Measurements from ENCODE around the gene RIPOR2. TPM values are rescaled to one million over a fixed set of nuclear protein-coding genes. Genes with fewer than 3 reads are reported as not detected.

The RIPOR2 gene
- total and polyA plus RNA-seq, 4 donors: 1.6 to 10.9 (median 3.7) TPM

DNA sequence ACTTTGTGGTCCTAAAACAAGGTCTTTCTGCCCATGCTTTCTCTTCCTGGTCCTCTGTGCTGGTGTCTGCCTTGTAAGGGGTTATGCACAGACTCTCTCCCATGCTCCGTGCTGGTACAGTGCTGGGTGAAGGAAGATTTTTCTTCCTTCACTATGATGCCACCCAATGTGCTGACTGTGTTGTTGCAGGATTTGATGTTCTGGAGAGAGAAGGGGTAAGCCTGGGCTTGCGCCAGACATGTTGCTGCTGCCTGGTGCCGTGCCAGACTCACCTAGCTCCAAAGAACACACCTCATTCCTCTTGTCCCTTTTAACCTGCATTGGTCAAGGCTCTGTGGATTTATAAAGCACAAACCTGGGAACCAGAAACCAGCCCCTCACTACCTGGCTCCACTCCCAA, 108.6 kb downstream of the RIPOR2 start:
- Histone ChIP-seq H3K36me3 (ENCODE audit: control insufficient read depth in 4 of 4, insufficient read depth in 3 of 4, low read depth in 1 of 4, low read length in 3 of 4) (no peaks in the 10 kb centered on the region), H3K27ac (ENCODE audit: low read depth in 1 of 2, low read length in 2 of 2) (no peak overlapping the region), H3K27me3 (ENCODE audit: control insufficient read depth in 4 of 4, insufficient read depth in 4 of 4, low read length in 3 of 4) (no peaks in the 10 kb centered on the region), H3K4me1 (ENCODE audit: control insufficient read depth in 4 of 4, insufficient read depth in 4 of 4, low read length in 3 of 4) (no peaks in the 10 kb centered on the region), H3K9me3 (ENCODE audit: control insufficient read depth in 4 of 4, low read length in 3 of 4) (no peaks in the 10 kb centered on the region), H3K4me3 (ENCODE audit: low read depth in 1 of 3, low read length in 3 of 3) (no peak overlapping the region), H3K9ac (ENCODE audit: low read depth in 1 of 2, low read length in 2 of 2) (no peak overlapping the region)
- DNase-seq (ENCODE audit: low spot score): no peak
- TF ChIP-seq JUND (IDR thresholded peaks at IDR 0.05) (no peak), YY1 (IDR thresholded peaks at IDR 0.05) (no peak), SP1 (IDR thresholded peaks at IDR 0.05) (no peak), RXRA (IDR thresholded peaks at IDR 0.05) (no peak), TAF1 (conservative IDR thresholded peaks at IDR 0.05) (no peak), FOXA2 (IDR thresholded peaks at IDR 0.05) (no peak), HNF4A (conservative IDR thresholded peaks at IDR 0.05) (no peak), NR2F2 (IDR thresholded peaks at IDR 0.05) (no peak), FOXA1 (IDR thresholded peaks at IDR 0.05) (no peak), HNF4G (IDR thresholded peaks at IDR 0.05) (no peak), EGR1 (IDR thresholded peaks at IDR 0.05; ENCODE audit: low read depth in 2 of 2) (no peak), GABPA (IDR thresholded peaks at IDR 0.05 in 1 of 2, conservative IDR thresholded peaks at IDR 0.05 in 1 of 2) (no peak), RAD21 (IDR thresholded peaks at IDR 0.05) (no peak)
- TF ChIP-seq, protein P1, sequence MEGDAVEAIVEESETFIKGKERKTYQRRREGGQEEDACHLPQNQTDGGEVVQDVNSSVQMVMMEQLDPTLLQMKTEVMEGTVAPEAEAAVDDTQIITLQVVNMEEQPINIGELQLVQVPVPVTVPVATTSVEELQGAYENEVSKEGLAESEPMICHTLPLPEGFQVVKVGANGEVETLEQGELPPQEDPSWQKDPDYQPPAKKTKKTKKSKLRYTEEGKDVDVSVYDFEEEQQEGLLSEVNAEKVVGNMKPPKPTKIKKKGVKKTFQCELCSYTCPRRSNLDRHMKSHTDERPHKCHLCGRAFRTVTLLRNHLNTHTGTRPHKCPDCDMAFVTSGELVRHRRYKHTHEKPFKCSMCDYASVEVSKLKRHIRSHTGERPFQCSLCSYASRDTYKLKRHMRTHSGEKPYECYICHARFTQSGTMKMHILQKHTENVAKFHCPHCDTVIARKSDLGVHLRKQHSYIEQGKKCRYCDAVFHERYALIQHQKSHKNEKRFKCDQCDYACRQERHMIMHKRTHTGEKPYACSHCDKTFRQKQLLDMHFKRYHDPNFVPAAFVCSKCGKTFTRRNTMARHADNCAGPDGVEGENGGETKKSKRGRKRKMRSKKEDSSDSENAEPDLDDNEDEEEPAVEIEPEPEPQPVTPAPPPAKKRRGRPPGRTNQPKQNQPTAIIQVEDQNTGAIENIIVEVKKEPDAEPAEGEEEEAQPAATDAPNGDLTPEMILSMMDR (IDR thresholded peaks at IDR 0.05; ENCODE audit: low read depth, low read length, missing input control): no peak
- TF ChIP-seq, protein P2, sequence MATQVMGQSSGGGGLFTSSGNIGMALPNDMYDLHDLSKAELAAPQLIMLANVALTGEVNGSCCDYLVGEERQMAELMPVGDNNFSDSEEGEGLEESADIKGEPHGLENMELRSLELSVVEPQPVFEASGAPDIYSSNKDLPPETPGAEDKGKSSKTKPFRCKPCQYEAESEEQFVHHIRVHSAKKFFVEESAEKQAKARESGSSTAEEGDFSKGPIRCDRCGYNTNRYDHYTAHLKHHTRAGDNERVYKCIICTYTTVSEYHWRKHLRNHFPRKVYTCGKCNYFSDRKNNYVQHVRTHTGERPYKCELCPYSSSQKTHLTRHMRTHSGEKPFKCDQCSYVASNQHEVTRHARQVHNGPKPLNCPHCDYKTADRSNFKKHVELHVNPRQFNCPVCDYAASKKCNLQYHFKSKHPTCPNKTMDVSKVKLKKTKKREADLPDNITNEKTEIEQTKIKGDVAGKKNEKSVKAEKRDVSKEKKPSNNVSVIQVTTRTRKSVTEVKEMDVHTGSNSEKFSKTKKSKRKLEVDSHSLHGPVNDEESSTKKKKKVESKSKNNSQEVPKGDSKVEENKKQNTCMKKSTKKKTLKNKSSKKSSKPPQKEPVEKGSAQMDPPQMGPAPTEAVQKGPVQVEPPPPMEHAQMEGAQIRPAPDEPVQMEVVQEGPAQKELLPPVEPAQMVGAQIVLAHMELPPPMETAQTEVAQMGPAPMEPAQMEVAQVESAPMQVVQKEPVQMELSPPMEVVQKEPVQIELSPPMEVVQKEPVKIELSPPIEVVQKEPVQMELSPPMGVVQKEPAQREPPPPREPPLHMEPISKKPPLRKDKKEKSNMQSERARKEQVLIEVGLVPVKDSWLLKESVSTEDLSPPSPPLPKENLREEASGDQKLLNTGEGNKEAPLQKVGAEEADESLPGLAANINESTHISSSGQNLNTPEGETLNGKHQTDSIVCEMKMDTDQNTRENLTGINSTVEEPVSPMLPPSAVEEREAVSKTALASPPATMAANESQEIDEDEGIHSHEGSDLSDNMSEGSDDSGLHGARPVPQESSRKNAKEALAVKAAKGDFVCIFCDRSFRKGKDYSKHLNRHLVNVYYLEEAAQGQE (IDR thresholded peaks at IDR 0.05): no peak
- TF ChIP-seq, protein P3, sequence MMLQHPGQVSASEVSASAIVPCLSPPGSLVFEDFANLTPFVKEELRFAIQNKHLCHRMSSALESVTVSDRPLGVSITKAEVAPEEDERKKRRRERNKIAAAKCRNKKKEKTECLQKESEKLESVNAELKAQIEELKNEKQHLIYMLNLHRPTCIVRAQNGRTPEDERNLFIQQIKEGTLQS (IDR thresholded peaks at IDR 0.05): no peak
- TF ChIP-seq, protein P4, sequence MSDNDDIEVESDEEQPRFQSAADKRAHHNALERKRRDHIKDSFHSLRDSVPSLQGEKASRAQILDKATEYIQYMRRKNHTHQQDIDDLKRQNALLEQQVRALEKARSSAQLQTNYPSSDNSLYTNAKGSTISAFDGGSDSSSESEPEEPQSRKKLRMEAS (IDR thresholded peaks at IDR 0.05): no peak
- WGBS: 88% methylated on average over 3 of the region's 3 CpGs

DNA sequence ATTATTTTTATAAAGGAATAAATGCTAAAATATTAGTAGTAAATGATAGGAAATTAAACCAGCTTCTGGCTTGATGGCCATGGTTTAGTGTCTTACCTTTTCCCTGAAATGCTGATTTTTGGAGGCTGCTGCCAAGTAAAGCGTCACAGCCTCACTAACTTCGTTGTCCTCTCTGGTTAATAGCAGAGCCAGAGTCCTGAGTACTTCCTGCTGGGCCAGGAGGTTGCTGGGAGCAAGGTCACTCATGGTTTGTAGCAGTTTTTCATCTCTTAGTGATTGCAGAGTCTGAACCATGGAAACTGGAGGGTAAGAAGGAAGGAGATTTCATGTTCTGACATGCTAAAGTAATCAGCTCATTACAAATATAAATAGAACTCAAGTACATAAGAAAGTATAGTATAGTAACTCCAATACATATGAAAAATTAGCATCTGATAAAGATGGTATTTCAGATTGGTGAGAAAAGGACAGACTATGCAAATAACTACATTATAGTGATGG, 110.6 kb downstream of the RIPOR2 start:
- TF ChIP-seq HNF4A (conservative IDR thresholded peaks at IDR 0.05) (no peak), GABPA (IDR thresholded peaks at IDR 0.05 in 1 of 2, conservative IDR thresholded peaks at IDR 0.05 in 1 of 2) (no peak), EGR1 (IDR thresholded peaks at IDR 0.05; ENCODE audit: low read depth in 2 of 2) (no peak), TAF1 (conservative IDR thresholded peaks at IDR 0.05) (no peak), FOXA1 (IDR thresholded peaks at IDR 0.05) (no peak), NR2F2 (IDR thresholded peaks at IDR 0.05) (no peak), JUND (IDR thresholded peaks at IDR 0.05) (no peak)
- TF ChIP-seq, protein P4 (IDR thresholded peaks at IDR 0.05): no peak
- TF ChIP-seq, protein P3 (IDR thresholded peaks at IDR 0.05): no peak
- TF ChIP-seq, protein P5, sequence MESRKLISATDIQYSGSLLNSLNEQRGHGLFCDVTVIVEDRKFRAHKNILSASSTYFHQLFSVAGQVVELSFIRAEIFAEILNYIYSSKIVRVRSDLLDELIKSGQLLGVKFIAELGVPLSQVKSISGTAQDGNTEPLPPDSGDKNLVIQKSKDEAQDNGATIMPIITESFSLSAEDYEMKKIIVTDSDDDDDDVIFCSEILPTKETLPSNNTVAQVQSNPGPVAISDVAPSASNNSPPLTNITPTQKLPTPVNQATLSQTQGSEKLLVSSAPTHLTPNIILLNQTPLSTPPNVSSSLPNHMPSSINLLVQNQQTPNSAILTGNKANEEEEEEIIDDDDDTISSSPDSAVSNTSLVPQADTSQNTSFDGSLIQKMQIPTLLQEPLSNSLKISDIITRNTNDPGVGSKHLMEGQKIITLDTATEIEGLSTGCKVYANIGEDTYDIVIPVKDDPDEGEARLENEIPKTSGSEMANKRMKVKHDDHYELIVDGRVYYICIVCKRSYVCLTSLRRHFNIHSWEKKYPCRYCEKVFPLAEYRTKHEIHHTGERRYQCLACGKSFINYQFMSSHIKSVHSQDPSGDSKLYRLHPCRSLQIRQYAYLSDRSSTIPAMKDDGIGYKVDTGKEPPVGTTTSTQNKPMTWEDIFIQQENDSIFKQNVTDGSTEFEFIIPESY (IDR thresholded peaks at IDR 0.05): no peak
- no peak overlapping the region for H3K4me3 ChIP-seq (ENCODE audit: low read depth in 1 of 3, low read length in 3 of 3)
- H3K27ac ChIP-seq (ENCODE audit: low read depth in 1 of 2, low read length in 2 of 2): no peak overlapping the region
- WGBS: 61% methylated on average over 2 of the region's 2 CpGs
- DNase-seq (ENCODE audit: low spot score): no peak
- H3K27me3 ChIP-seq (ENCODE audit: control insufficient read depth in 4 of 4, insufficient read depth in 4 of 4, low read length in 3 of 4): no peaks in the 10 kb centered on the region
- H3K9me3 ChIP-seq (ENCODE audit: control insufficient read depth in 4 of 4, low read length in 3 of 4): no peaks in the 10 kb centered on the region
- no peaks in the 10 kb centered on the region for H3K4me1 ChIP-seq (ENCODE audit: control insufficient read depth in 4 of 4, insufficient read depth in 4 of 4, low read length in 3 of 4)
- no peaks in the 10 kb centered on the region for H3K36me3 ChIP-seq (ENCODE audit: control insufficient read depth in 4 of 4, insufficient read depth in 3 of 4, low read depth in 1 of 4, low read length in 3 of 4)
- no peak overlapping the region for H3K9ac ChIP-seq (ENCODE audit: low read depth in 1 of 2, low read length in 2 of 2)

Measured in liver (tissue), 9 donors.